ENCODE data around the gene KAZN.

The KAZN gene

GRCh38 chr1:14824314-14824915 is 225.9 kb downstream of the KAZN start:
- H3K79me2 ChIP-seq (ENCODE audit: control insufficient read depth, insufficient read depth, low read length, unreplicated experiment): no peaks in the 10 kb centered on the region
- no peaks in the 10 kb centered on the region for H3K27me3 ChIP-seq (ENCODE audit: insufficient read depth, low read length)
- no peak overlapping the region for H2AFZ ChIP-seq (ENCODE audit: low read length, unreplicated experiment)
- H3K4me3 ChIP-seq (ENCODE audit: low read depth, low read length): no peak overlapping the region
- H3K27ac ChIP-seq (ENCODE audit: low read depth, low read length): no peak overlapping the region
- H3K4me1 ChIP-seq (ENCODE audit: control insufficient read depth, insufficient read depth, low read length, unreplicated experiment): no peaks in the 10 kb centered on the region
- no peaks in the 10 kb centered on the region for H3K36me3 ChIP-seq (ENCODE audit: insufficient read depth, low read length)

DNA sequence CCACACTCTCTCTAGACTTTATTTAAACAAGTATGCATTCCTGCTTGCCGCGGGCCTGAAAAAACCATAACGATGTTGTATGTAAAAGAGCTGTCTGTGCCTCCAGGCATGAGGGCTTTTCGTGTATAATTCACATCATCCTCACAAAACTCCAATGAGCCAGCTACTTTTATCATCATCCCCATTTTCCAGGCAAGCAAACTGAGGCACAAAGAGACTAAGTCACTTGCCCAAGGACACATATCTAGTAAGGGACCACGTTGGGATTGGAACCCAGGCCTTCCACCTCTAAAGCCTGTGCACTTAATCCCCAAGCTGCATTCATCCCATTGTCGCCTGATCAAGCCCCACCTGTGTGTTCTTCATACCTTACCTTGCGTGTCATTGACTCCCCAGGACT is 226.9 kb downstream of the KAZN start:
- no peaks in the 10 kb centered on the region for H3K79me2 ChIP-seq (ENCODE audit: control insufficient read depth, insufficient read depth, low read length, unreplicated experiment)

DNA sequence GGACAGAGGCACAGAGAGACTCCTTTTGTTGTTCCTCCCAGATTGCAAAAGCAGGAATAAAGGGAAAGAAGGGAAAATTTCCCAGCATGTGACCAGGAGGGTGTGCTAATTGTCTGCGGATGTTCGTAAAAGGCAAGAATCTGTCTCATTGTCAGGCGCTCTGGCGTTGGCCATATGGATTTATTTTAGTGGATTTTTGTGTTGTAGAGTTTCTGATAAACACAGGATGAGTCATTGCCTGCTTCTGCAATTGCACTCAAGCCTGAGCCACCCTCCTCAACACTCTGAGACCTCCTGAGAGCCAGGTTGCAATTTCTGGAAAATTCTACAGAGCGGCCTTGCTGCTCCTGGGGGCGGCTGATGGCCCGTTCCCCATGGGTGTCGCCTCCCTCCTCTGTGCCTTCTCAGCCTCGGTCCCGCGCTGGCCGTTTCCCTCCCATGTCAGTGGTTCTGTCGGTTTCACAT is 227.7 kb downstream of the KAZN start:
- H3K36me3 ChIP-seq (ENCODE audit: insufficient read depth, low read length): no peaks in the 10 kb centered on the region
- H2AFZ ChIP-seq (ENCODE audit: low read length, unreplicated experiment): no peak overlapping the region
- no peak overlapping the region for H3K27ac ChIP-seq (ENCODE audit: low read depth, low read length)
- H3K4me1 ChIP-seq (ENCODE audit: control insufficient read depth, insufficient read depth, low read length, unreplicated experiment): no peaks in the 10 kb centered on the region
- no peak overlapping the region for H3K4me3 ChIP-seq (ENCODE audit: low read depth, low read length)
- no peaks in the 10 kb centered on the region for H3K27me3 ChIP-seq (ENCODE audit: insufficient read depth, low read length)
- H3K79me2 ChIP-seq (ENCODE audit: control insufficient read depth, insufficient read depth, low read length, unreplicated experiment): no peaks in the 10 kb centered on the region

More for the DNA sequence above, 226.9 kb downstream of the KAZN start:
- no peaks in the 10 kb centered on the region for H3K27me3 ChIP-seq (ENCODE audit: insufficient read depth, low read length)
- H3K4me1 ChIP-seq (ENCODE audit: control insufficient read depth, insufficient read depth, low read length, unreplicated experiment): no peaks in the 10 kb centered on the region
- no peak overlapping the region for H2AFZ ChIP-seq (ENCODE audit: low read length, unreplicated experiment)
- H3K36me3 ChIP-seq (ENCODE audit: insufficient read depth, low read length): no peaks in the 10 kb centered on the region
- no peak overlapping the region for H3K4me3 ChIP-seq (ENCODE audit: low read depth, low read length)
- H3K27ac ChIP-seq (ENCODE audit: low read depth, low read length): no peak overlapping the region

DNA sequence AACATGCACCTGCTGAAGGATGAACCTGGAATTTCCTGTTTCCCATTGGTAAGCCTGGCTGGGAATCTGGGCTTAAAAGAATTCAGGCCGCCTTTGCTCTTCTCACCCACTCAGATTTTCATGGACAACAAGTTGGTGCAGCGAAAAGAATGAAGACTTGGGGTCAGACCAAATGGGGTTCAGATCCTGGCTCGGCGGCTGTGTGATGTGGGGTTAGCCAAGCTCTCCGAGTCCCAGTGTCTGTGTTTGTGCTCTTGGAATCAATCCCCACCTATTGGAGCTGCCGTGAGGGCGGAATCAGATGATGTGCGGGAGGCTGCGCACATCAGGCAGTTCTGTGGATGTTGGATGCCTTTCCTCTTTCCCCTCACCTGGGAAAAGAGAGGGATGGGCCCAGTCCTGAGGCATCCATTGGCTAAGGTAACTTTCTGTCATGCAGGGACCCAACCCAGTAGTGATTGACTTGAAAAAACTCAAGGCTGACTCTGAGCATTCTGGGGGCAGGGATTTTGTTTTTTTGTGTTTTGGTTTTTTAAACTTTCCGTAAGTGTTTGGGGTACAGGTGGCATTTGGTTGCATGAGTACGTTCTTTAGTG is 228.3 kb downstream of the KAZN start:
- Histone ChIP-seq H2AFZ (ENCODE audit: low read length, unreplicated experiment) (no peak overlapping the region), H3K27ac (ENCODE audit: low read depth, low read length) (no peak overlapping the region)

GRCh38 chr1:14827870-14828269 is 229.4 kb downstream of the KAZN start:
- no peak overlapping the region for H3K4me3 ChIP-seq (ENCODE audit: low read depth, low read length)
- no peaks in the 10 kb centered on the region for H3K27me3 ChIP-seq (ENCODE audit: insufficient read depth, low read length)
- no peaks in the 10 kb centered on the region for H3K4me1 ChIP-seq (ENCODE audit: control insufficient read depth, insufficient read depth, low read length, unreplicated experiment)
- no peaks in the 10 kb centered on the region for H3K36me3 ChIP-seq (ENCODE audit: insufficient read depth, low read length)
- no peaks in the 10 kb centered on the region for H3K79me2 ChIP-seq (ENCODE audit: control insufficient read depth, insufficient read depth, low read length, unreplicated experiment)
- no peak overlapping the region for H2AFZ ChIP-seq (ENCODE audit: low read length, unreplicated experiment)
- no peak overlapping the region for H3K27ac ChIP-seq (ENCODE audit: low read depth, low read length)

More for the DNA sequence above, 228.3 kb downstream of the KAZN start:
- no peaks in the 10 kb centered on the region for H3K27me3 ChIP-seq (ENCODE audit: insufficient read depth, low read length)
- H3K79me2 ChIP-seq (ENCODE audit: control insufficient read depth, insufficient read depth, low read length, unreplicated experiment): no peaks in the 10 kb centered on the region
- H3K4me1 ChIP-seq (ENCODE audit: control insufficient read depth, insufficient read depth, low read length, unreplicated experiment): no peaks in the 10 kb centered on the region
- H3K36me3 ChIP-seq (ENCODE audit: insufficient read depth, low read length): no peaks in the 10 kb centered on the region
- H3K4me3 ChIP-seq (ENCODE audit: low read depth, low read length): no peak overlapping the region

- Histone ChIP-seq H3K27me3 (ENCODE audit: insufficient read depth, low read length) (no peaks in the 10 kb centered on the region), H3K27ac (ENCODE audit: low read depth, low read length) (no peak overlapping the region), H3K4me3 (ENCODE audit: low read depth, low read length) (no peak overlapping the region), H3K36me3 (ENCODE audit: insufficient read depth, low read length) (no peaks in the 10 kb centered on the region), H3K4me1 (ENCODE audit: control insufficient read depth, insufficient read depth, low read length, unreplicated experiment) (no peaks in the 10 kb centered on the region), H2AFZ (ENCODE audit: low read length, unreplicated experiment) (no peak overlapping the region), H3K79me2 (ENCODE audit: control insufficient read depth, insufficient read depth, low read length, unreplicated experiment) (no peaks in the 10 kb centered on the region)
Measured at GRCh38 chr1:14828665-14829064, 230.2 kb downstream of the KAZN start.

DNA sequence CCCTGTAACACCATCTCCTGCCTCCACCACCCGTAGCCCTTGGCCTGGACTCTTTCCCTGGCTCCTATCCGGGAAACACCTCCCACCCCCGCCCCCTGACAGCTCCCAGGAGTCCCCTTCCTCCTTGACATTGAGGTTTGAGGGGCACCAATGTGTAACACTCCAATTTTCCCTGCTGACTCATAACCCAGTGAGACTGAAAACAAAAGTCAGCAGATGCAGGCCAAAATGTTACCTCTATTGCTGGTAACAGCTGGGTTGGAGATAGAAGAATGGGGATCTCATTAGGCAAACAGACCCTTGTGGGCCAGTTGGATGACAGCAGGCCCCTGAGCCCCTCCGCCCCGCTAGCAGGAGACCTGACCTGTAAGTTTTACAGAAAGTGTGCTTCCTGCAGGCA is 237.2 kb downstream of the KAZN start:
- peaks cover 3% of the 10 kb centered on the region; the same call in 1 of the 2 replicates for H3K27me3 ChIP-seq (ENCODE audit: insufficient read depth, low read length)
- H3K36me3 ChIP-seq (ENCODE audit: insufficient read depth, low read length): no peaks in the 10 kb centered on the region
- no peaks in the 10 kb centered on the region for H3K4me1 ChIP-seq (ENCODE audit: control insufficient read depth, insufficient read depth, low read length, unreplicated experiment)
- no peaks in the 10 kb centered on the region for H3K79me2 ChIP-seq (ENCODE audit: control insufficient read depth, insufficient read depth, low read length, unreplicated experiment)
- no peak overlapping the region for H3K27ac ChIP-seq (ENCODE audit: low read depth, low read length)
- no peak overlapping the region for H2AFZ ChIP-seq (ENCODE audit: low read length, unreplicated experiment)
- H3K4me3 ChIP-seq (ENCODE audit: low read depth, low read length): no peak overlapping the region

- peaks cover 3% of the 10 kb centered on the region; the same call in 1 of the 2 replicates for H3K27me3 ChIP-seq (ENCODE audit: insufficient read depth, low read length)
- no peak overlapping the region for H3K27ac ChIP-seq (ENCODE audit: low read depth, low read length)
- H3K4me3 ChIP-seq (ENCODE audit: low read depth, low read length): no peak overlapping the region
- H3K4me1 ChIP-seq (ENCODE audit: control insufficient read depth, insufficient read depth, low read length, unreplicated experiment): no peaks in the 10 kb centered on the region
- no peaks in the 10 kb centered on the region for H3K36me3 ChIP-seq (ENCODE audit: insufficient read depth, low read length)
- H2AFZ ChIP-seq (ENCODE audit: low read length, unreplicated experiment): no peak overlapping the region
- no peaks in the 10 kb centered on the region for H3K79me2 ChIP-seq (ENCODE audit: control insufficient read depth, insufficient read depth, low read length, unreplicated experiment)
Measured at GRCh38 chr1:14836426-14837140, 238.1 kb downstream of the KAZN start.

DNA sequence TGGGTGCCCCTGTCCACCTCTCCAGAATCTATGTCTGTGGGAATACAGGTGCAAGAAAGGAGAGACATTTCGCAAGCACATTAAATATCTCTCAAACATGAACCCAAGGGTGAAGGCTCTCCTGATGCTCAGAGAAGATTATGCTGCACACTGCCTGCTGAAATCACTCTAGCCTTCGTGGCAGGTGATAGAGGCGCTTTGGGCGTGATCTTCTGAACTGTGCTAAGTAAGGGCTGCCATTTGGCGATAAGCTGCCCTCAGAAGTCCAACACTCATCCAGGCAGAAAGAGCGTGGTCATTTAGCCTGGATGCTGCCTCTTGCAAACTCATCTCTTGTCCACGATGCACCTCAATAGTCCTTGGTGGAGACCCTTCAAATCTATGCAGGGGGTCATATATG is 241.9 kb downstream of the KAZN start:
- Histone ChIP-seq H3K79me2 (ENCODE audit: control insufficient read depth, insufficient read depth, low read length, unreplicated experiment) (no peaks in the 10 kb centered on the region), H2AFZ (ENCODE audit: low read length, unreplicated experiment) (no peak overlapping the region), H3K27ac (ENCODE audit: low read depth, low read length) (no peak overlapping the region), H3K36me3 (ENCODE audit: insufficient read depth, low read length) (no peaks in the 10 kb centered on the region), H3K4me1 (ENCODE audit: control insufficient read depth, insufficient read depth, low read length, unreplicated experiment) (no peaks in the 10 kb centered on the region), H3K4me3 (ENCODE audit: low read depth, low read length) (no peak overlapping the region), H3K27me3 (ENCODE audit: insufficient read depth, low read length) (peaks cover 3% of the 10 kb centered on the region; the same call in 1 of the 2 replicates)

DNA sequence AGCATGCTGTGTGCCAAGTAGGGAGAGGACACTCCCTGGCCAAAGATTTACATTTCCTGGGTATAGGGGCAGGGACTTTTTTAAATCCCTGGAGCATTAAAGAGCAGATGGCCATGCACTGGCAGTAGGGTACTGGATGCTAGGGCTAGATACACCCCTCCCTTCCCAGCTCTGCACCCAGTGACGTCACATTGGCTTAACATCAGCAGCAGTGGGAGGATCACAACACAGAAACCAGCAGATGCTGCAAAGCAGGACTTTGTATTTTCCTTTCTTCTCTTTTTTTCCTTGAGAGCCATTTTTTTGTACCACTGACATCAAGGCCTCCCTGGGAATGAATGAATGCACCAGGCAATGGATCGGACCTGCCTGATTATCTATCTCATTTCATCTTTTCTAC is 243.0 kb downstream of the KAZN start:
- no peaks in the 10 kb centered on the region for H3K4me1 ChIP-seq (ENCODE audit: control insufficient read depth, insufficient read depth, low read length, unreplicated experiment)

GRCh38 chr1:14841951-14842350 is 243.5 kb downstream of the KAZN start:
- Histone ChIP-seq H3K36me3 (ENCODE audit: insufficient read depth, low read length) (no peaks in the 10 kb centered on the region), H3K79me2 (ENCODE audit: control insufficient read depth, insufficient read depth, low read length, unreplicated experiment) (no peaks in the 10 kb centered on the region), H3K27ac (ENCODE audit: low read depth, low read length) (no peak overlapping the region), H2AFZ (ENCODE audit: low read length, unreplicated experiment) (no peak overlapping the region), H3K27me3 (ENCODE audit: insufficient read depth, low read length) (peaks cover 3% of the 10 kb centered on the region; the same call in 1 of the 2 replicates), H3K4me1 (ENCODE audit: control insufficient read depth, insufficient read depth, low read length, unreplicated experiment) (no peaks in the 10 kb centered on the region), H3K4me3 (ENCODE audit: low read depth, low read length) (no peak overlapping the region)

More for the DNA sequence above, 243.0 kb downstream of the KAZN start:
- Histone ChIP-seq H3K4me3 (ENCODE audit: low read depth, low read length) (no peak overlapping the region), H3K27ac (ENCODE audit: low read depth, low read length) (no peak overlapping the region), H3K27me3 (ENCODE audit: insufficient read depth, low read length) (peaks cover 3% of the 10 kb centered on the region; the same call in 1 of the 2 replicates), H3K36me3 (ENCODE audit: insufficient read depth, low read length) (no peaks in the 10 kb centered on the region), H3K79me2 (ENCODE audit: control insufficient read depth, insufficient read depth, low read length, unreplicated experiment) (no peaks in the 10 kb centered on the region), H2AFZ (ENCODE audit: low read length, unreplicated experiment) (no peak overlapping the region)

Measured in ACC112 (cell line).